Activated CD4-positive, CD25-positive, alpha-beta regulatory T cell treated with anti-CD3 and anti-CD28 coated beads, Interleukin-2, amount 50 U/mL, for 72 hours (primary cell): ENCODE data around the gene CCDC88C.
A peak's percentile ranks its signal among the peaks of the same experiment; 100 is the strongest.
"Not testable (repeated sequence)": the region's sequence is repeated elsewhere in the genome, so short reads cannot be mapped to it uniquely, and the experiment has no call there.

Source experiments
- DNase-seq: peaks from one replicate; pipeline ENCODE4 v3.0.0; 2021

Gene CCDC88C, protein sequence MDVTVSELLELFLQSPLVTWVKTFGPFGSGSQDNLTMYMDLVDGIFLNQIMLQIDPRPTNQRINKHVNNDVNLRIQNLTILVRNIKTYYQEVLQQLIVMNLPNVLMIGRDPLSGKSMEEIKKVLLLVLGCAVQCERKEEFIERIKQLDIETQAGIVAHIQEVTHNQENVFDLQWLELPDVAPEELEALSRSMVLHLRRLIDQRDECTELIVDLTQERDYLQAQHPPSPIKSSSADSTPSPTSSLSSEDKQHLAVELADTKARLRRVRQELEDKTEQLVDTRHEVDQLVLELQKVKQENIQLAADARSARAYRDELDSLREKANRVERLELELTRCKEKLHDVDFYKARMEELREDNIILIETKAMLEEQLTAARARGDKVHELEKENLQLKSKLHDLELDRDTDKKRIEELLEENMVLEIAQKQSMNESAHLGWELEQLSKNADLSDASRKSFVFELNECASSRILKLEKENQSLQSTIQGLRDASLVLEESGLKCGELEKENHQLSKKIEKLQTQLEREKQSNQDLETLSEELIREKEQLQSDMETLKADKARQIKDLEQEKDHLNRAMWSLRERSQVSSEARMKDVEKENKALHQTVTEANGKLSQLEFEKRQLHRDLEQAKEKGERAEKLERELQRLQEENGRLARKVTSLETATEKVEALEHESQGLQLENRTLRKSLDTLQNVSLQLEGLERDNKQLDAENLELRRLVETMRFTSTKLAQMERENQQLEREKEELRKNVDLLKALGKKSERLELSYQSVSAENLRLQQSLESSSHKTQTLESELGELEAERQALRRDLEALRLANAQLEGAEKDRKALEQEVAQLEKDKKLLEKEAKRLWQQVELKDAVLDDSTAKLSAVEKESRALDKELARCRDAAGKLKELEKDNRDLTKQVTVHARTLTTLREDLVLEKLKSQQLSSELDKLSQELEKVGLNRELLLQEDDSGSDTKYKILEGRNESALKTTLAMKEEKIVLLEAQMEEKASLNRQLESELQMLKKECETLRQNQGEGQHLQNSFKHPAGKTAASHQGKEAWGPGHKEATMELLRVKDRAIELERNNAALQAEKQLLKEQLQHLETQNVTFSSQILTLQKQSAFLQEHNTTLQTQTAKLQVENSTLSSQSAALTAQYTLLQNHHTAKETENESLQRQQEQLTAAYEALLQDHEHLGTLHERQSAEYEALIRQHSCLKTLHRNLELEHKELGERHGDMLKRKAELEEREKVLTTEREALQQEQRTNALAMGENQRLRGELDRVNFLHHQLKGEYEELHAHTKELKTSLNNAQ (N-terminal part only)

DNA sequence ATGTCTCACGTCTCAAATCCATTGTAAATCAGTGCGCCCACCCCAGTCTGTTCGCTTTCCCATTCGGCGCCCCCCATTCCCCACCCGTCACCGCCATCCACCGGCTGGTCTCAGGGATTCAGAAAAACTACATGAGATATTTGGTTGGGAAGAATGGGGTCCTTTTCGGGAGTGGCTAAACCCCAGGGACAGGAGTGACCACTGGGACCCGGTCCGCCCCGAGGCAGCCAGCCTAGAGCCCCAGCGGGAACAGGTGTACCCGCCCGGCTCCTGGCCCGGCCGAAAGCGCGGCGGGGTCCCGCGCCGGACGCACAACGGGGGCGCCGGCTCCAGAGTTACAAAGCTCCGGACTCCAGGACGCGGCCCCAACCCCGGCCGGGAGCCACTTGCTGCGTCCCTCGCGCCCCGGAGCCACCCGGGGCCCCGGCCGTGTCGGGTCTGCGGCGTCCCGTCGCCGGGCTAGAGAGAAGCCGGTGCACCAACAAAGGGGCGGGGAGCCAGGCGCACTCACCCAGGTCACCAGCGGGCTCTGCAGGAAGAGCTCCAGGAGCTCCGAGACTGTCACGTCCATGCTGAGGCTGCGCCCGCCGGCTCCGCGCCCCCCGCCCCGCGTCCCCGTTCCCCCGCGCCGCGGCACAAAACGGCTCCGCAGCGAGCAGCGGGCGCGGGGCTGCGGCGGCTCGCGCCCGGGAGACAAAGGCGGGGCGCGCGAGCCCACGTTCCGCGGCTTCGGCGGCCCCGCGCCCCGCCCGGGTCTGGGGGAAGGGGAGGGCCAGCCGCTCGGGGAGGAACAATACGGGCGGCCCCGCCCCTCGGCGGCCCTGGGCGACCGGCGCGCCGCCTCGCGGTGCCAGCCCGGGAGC, at the start of gene CCDC88C:
Gene CCDC88C (minus strand): TSS at position 701 of the 863 bp plus-strand sequence. CDS start 130 bp downstream, at position 571.
- peak; percentile 80 for DNase-seq

DNA sequence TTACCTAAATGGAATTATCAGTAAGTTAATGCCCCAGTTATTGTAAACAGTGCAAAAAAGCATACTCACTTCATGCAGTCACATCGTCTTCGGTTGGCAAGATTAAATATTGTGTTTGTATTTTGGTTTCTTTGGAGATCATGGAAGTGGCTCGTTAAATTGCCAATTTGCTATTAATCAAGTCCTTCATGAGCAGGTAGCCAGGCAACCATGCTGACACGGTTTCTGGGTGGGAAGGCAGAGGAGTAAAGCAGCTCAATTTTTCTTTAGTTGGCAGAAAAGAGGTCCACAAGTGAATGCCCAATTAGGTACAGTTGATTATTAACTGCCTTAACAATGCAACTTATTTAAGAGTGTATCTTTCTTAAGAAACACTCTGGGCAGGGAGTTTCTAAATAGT, 48.6 kb upstream of the CCDC88C start:
- no peak for DNase-seq

DNA sequence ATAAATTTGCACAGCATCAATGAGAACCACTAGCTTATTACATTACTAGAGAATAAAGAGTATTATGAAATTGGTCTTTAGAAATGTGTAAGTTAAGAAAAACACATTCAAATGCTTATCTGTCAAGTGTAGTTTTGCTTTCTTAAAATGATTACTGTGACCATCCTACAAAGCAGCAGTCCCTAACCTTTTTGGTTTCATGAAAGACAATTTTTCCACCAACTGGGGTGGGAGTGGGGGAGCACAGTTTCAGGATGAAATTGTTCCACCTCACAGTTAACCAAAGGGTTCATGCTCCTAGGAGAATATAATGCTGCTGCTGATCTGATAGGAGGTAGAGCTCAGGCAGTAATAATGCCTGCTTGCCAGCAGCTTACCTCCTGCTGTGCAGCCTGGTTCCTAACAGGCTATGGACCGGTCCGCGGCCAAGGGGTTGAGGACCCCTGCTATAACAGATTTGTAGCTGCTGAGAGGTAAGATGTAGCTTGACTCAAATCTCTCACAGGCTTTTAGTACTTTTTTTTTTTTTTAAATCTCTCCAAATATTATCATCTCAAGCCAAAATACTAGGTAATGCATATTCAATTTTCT, 47.1 kb upstream of the CCDC88C start:
- no peak for DNase-seq

DNA sequence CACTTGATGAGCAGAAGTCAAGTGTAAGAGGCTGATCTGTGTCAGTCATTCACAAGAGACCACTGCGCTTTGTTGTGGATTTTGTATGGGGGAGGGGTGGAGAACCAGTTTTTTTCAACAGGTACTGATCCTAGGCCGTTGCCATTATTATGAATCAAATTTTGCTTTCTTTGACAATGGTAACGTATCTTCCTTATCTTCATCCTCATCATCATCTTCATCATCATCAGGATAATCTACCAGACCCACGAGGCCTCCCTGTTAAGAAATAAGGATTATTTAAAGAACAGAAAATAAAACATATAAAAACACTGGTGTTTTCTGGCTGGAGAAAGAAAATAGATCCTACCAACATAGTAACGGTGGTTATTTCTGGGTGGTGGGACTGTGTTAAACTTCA, 41.0 kb upstream of the CCDC88C start:
- DNase-seq, result no peak

DNA sequence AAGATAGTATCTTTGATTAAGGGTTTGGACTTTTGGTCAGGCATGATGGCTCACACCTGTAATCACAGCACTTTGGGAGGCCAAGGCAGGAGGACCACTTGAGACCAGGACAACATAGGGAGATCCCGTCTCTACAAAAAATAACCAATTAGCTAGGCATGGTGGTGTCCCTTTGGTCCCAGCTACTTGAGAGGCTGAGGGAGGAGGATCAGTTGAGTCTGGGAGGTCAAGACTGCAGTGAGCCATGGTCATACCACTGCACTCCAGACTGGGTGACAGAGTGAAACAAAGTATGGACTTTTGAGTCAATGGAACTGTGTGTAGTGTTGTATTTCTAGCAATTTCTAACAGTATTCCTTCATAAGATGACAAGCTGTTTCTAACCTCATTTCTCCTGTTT, 38.7 kb upstream of the CCDC88C start:
- no peak for DNase-seq

DNA sequence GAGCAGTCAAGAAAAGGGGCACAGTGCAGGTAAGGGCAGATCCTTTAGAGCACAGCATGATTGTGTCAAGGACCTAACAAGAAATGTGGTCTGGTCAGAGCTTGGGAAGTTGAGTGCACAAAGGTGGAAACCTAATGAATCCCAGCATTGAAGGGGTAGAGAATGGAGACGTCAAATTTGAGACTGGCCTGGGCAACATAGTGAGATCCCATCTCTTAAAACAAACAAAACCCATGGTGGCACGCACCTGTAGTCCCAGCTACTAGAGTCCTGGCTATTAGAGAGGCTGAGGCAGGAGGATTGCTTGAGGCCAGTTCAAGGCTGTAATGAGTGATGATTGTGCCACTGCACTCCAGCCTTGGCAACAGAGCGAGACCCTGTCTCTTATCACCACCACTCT, 37.0 kb upstream of the CCDC88C start:
- DNase-seq, result no peak

DNA sequence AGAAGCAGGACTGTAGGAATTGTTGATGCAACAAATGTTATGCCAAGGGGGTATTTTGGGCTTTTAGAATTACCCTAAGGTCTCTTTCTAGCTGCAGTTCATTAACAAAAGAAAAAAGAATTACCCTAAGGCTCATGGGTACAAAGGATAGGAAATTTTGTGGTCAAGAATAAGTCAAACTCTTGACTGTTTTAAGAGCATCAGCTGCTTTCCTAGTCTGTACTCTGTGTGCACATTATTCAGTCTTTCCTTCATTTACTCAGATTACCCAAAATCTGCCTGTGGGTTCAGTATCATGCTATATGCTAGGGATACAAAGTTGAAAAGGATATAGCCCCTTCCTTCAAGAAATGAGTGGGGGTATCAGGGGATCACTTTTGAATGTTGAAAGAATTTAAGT, 36.5 kb upstream of the CCDC88C start:
- no peak for DNase-seq

DNA sequence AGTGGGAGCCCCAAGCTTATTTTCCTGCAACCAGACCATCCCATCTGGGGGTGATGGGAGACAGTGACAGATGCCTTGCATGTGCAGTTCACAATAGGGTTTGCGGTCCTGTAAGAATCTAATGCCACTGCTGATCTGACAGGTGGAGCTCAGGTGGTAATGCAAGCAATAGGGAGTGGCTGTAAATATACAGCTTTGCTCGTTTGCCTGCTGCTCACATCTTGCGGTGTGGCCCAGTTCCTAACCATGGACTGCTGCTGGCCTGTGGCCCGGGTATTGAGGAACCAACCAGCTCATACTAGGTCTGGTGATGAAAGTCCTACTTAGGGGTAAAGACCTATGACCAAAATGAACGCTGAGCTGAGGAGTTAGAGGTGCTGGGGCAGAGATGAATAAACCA, 36.1 kb upstream of the CCDC88C start:
- DNase-seq, result no peak

DNA sequence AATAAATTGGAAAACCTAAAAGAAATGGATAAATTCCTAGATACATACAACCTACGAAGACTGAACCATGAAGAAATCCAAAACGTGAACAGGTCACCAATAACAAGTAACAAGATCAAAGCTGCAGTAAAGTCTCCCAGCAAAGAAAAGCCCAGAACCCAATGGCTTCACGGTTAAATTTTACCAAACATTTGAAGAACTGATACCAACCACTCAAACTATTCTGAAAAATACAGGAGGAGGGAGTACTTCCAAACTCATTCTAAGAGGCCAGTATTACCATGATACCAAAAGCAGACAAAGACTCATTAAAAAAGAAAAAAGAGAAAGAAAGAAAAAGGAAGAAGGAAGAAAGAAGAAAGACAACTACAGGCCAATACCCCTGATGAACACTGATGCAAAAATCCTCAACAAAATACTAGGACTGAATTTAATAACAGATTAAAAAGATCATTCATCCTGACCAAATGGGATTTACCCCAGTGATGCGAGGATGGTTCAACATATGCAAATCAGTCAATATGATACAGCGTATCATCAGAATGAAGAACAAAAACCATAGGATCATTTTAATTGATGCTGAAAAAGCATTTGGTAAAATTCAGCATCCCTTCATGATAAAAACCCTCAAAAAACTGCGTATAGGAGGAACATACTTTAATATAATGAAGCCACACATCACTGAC, 26.9 kb upstream of the CCDC88C start:
- DNase-seq, result no peak

DNA sequence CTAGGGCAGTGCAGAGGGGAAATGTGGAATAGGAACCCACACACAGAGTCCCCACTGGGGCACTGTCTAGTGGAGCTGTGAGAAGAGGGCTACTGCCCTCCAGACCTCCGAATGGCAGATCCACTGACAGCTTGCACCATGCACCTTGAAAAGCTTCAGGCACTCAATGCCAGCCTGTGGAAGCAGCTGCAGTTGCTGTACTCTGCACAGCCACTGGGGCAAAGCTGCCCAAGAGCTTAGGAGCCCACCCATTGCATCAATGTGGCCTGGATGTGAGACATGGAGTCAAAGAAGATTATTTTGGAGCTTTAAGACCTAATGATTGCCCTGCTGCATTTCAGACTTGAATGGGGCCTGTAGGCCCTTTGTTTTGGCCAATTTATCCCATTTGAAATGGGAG, 21.7 kb upstream of the CCDC88C start:
- no peak for DNase-seq

DNA sequence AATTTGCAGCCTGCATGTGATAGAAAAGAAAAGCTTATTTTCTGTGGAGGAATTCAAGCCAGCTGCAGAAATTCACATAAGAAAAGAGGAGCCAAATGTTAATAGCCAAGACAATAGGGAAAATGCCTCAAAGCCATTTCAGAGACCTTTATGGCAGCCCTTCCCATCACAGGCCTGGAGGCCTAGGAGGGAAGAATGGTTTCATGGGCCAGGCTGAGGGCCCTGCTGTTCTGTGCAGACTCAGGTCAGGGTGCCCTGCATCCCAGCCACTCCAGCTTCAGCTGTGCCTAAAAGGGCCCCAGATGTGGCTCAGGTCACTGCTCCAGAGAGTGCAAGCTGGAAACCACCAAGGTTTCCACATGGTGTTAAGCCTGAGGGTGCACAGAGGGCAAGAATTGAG, 21.2 kb upstream of the CCDC88C start:
- DNase-seq, result no peak

DNA sequence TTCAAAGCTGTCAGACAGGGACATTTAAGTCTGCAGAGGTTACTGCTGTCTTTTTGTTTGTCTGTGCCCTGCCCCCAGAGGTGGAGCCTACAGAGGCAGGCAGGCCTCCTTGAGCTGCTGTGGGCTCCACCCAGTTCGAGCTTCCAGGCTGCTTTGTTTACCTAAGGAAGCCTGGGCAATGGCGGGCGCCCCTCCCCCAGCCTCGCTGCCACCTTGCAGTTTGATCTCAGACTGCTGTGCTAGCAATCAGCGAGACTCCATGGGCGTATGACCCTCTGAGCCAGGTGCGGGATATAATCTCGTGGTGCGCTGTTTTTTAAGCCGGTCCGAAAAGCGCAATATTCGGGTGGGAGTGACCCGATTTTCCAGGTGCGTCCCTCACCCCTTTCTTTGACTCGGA, 18.6 kb upstream of the CCDC88C start:
- not testable (repeated sequence) for DNase-seq

DNA sequence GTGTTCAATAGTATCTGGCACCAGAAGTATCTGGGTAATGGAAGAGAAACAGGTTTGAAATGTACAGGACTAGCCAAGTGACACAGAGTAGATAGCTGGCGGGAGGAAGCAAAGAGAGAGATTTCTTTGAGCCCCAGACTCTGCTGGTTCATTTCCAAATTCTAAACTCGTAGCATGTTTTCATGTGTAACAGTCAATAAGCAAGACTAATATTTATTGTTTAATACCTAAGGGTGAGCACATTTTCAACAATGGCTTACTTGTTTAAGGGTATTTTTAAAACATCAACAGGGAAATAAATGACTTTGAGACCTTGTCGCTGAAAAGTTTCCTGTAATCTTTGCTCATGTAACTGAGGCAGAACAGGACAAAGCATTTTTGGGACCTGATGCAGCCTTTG, 11.8 kb upstream of the CCDC88C start:
- no peak for DNase-seq

DNA sequence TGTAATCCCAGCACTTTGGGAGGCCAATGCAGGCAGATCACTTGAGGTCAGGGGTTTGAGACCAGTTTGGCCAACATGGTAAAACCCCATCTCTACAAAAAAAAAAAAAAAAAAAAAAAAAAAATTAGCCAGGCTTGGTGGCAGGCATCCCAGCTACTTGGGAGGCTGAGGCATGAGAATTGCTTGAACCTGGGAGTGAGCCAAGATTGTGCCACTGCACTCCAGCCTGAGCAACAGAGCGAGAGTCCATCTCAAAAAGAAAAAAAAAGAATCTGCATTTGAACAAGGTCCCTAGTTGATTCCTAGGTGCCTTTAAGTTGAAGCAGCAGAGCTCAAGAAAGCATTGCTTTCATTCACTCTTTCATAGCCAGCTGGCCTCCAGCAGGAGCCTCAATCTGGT, 11.3 kb upstream of the CCDC88C start:
- not testable (repeated sequence) for DNase-seq

DNA sequence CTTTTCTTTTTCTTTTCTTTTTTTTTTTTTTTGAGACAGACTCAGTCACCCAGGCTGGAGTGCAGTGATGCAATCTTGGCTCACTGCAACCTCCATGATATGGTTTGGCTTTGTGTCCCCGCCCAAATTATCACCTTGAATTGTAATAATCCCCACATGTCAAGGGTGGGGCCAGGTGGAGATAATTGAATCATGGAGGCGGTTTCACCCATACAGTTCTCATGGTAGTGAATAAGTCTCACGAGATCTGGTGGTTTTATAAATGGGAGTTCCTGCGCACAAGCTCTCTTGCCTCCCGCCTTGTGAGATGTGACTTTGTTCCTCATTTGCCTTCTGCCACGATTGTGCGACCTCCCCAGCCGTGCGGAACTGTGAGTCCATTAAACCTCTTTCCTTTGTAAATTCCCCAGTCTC, 7.9 kb upstream of the CCDC88C start:
- not testable (repeated sequence) for DNase-seq

DNA sequence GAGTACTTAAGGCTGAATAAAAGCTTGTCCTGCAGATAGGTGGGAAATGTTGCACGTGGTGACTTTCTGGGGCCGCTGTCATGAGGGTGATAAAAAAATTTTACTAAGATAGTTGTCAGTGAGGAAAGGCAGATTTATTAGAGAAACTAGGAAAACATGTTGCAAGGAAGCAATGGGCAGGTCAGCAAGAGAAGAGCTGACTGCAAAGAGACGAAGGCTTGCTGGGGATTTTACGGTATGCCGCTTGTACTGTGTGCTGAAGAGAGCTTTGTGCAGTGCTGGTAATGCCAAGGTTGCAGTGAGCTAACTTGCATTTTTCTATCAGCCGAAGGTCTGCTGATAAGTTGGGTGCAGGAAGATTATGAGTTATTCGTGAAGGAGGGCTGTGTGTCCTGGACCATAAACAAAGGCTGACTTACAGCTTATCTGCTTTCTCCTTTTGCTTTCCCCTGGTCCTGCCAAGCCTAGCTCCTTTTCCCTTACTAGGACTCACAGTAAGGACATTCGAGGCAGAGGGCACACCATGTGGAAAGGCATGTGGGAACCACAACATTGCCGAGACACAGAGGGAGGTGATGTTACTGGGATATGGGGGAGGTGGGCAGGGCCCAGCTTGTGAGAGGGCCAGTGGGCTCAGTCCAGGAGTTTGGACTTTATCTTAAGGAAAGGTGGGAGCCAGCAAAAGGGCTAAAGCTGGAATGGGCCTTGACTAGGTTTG, 7.4 kb upstream of the CCDC88C start:
- DNase-seq, result no peak

DNA sequence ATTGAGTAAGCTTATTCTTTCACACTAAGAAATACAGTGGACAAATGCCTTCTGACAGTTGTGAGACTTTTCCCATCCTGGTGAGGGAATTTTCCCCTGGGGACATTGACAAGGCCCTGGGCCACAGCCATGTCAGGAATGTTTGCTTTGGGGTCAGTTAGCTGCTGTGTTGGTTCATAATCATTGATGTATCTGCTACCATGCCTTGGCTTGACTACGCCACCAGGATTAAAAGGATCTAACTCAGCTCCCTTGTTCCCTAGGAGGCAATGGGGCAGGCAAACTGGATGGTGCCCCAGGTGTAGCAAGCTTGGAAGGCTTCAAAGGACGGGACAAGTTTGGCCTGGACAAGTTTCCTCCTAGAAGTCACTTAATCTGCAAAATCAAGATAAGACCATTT, 3.1 kb upstream of the CCDC88C start:
- DNase-seq, result no peak

DNA sequence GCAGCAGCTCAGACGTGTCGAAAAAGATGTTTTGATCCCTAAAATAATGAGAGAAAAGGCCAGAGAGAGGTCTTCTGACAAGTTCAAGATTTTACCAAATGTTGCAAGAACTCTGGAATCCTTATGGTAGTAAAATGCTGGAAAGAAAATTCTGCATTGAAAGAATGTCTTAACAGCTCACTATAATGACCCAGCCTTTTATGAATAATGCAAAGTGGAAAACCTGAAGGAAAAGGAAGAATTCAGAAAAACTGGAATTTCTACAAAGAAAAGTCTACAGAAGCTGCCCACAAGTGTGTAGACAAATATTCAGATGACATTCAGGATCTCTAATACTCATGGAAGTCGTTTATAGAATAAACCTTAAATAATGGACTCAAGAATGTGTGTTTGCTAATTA, 1.8 kb upstream of the CCDC88C start:
- DNase-seq, result no peak

DNA sequence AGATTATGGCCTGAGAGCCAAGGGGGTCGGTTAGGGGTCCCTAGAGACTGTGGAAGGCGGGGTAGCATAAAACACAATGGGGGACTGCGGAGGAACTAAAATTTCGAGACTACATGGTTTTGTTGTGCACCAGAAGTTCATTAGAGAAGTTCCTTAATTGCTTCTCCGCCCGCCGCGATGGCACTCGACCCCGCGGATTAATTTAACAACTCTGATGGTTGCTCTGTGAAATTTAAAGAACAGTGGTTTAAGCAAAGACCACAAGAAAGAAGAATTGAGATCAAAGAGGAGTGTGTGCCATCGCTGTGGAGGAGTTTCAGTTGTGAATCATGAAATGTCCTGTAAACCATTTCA, 1.4 kb upstream of the CCDC88C start:
- no peak for DNase-seq

DNA sequence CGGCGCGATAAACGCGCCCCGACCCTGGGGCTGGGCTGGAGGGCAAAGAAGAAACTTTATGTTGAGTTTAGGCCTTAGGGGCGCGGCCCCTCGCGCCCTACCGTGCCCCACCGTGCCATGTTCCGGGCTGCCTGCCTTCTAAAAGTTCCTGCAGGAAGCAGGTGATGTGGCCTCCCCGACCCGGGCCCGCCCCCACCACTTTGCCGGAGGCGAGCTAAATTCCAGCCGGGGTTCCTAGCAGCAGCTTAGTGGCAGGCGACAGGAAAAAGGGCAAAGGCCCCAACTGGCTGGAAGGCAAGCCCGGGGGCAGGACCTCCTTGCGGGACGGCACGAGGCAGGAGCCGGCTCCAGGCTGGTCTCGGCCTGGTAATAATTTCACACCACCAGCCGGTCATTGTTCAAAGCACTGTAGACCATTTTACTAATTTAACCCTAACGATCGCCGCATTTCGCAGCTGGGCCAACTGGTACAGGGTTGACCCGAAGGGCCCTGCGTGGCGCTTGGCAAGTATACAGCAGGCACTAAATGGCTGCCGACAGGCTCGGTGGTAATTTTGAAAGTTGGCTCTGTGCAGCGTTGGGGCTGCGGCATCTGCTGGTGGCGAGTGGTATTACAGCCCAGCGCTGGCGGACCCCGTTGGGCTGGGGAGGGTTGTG, 895 bp upstream of the CCDC88C start:
- DNase-seq, result peak; percentile 88
